Caco-2 (cell line): ENCODE results near the gene WAPL. TPM values are rescaled to one million over a fixed set of nuclear protein-coding genes. Genes with fewer than 3 reads are reported as not detected.
"Not testable (repeated sequence)": the region's sequence is repeated elsewhere in the genome, so short reads cannot be mapped to it uniquely, and the experiment has no call there.

Source experiments
- BruUV-seq: library from RNA; stranded (reverse); fragments of 400-500 nt; replicated peaks from 2 replicates; lab custom pipeline; 2021; lab: Mats Ljungman, UMichigan
- CTCF ChIA-PET: fragments of 300-600 bp; sonication (Branson Sonifier 250); formaldehyde crosslinking; loops from one replicate; lab custom pipeline; 2022; ENCODE audit warnings: antibody characterized with exemption; lab: Charles Lee
- POLR2A ChIA-PET: fragments of 300-600 bp; sonication (Branson Sonifier 250); formaldehyde crosslinking; loops from one replicate; lab custom pipeline; 2022; ENCODE audit warnings: antibody characterized with exemption; lab: Charles Lee
- DNase-seq, 2 experiments: peaks; one replicate each; pipeline versions ENCODE4 v3.0.0 to v3.0.0-alpha.2; 2020 to 2022
- H3K27me3 ChIP-seq: replicated peaks from 2 replicates; pipeline ENCODE4 v1.6.0; 2011; ENCODE audit warnings: low read length; ENCODE audit not compliant: control insufficient read depth, insufficient read depth
- H3K36me3 ChIP-seq: 2 replicates; pipeline ENCODE4 v1.5.1; 2011; ENCODE audit warnings: low read length; ENCODE audit not compliant: control insufficient read depth, insufficient read depth
- H3K4me1 ChIP-seq: fragments of 250-450 bp; sonication (Bioruptor Pico); 2 replicates; pipeline ENCODE4 v1.5.1; 2020; ENCODE audit warnings: mild to moderate bottlenecking
- H3K4me3 ChIP-seq: 2 replicates; pipeline ENCODE4 v1.5.1; 2011; ENCODE audit warnings: low read depth, mild to moderate bottlenecking, control low read depth, low read length
- H3K9me3 ChIP-seq: fragments of 250-450 bp; sonication (Bioruptor Pico); 2 replicates; pipeline ENCODE4 v1.5.1; 2020; ENCODE audit warnings: mild to moderate bottlenecking, moderate library complexity
- H3K27ac Mint-ChIP-seq: one replicate; pipeline ENCODE4 v1.8.0; 2022; ENCODE audit warnings: mixed read lengths; ENCODE audit not compliant: unreplicated experiment
- H3K27me3 Mint-ChIP-seq: one replicate; pipeline ENCODE4 v1.8.0; 2022; ENCODE audit warnings: mixed read lengths; ENCODE audit not compliant: insufficient read depth, unreplicated experiment
- H3K36me3 Mint-ChIP-seq: one replicate; pipeline ENCODE4 v1.8.0; 2022; ENCODE audit warnings: mild to moderate bottlenecking, mixed read lengths; ENCODE audit not compliant: insufficient read depth, unreplicated experiment
- H3K4me1 Mint-ChIP-seq: one replicate; pipeline ENCODE4 v1.8.0; 2022; ENCODE audit warnings: low read depth, mixed read lengths; ENCODE audit not compliant: unreplicated experiment
- H3K4me3 Mint-ChIP-seq: one replicate; pipeline ENCODE4 v1.8.0; 2022; ENCODE audit warnings: mild to moderate bottlenecking, moderate library complexity, mixed read lengths; ENCODE audit not compliant: unreplicated experiment
- H3K9me3 Mint-ChIP-seq: one replicate; pipeline ENCODE4 v1.8.0; 2022; ENCODE audit warnings: mixed read lengths; ENCODE audit not compliant: unreplicated experiment
- CTCF ChIP-seq, 2 experiments: fragments of 200-600 bp in 1 of 2; IDR thresholded peaks; 1 replicate in 1 of 2; 2 replicates in 1 of 2; pipeline versions ENCODE4 v1.5.1 to v1.8.0; 2011 to 2022; ENCODE audit warnings: antibody characterized with exemption in 1 of 2, control low read depth in 1 of 2, inconsistent platforms in 1 of 2, low read depth in 1 of 2, low read length in 1 of 2, mild to moderate bottlenecking in 1 of 2, moderate library complexity in 1 of 2; ENCODE audit not compliant: insufficient read depth in 1 of 2, severe bottlenecking in 1 of 2, unreplicated experiment in 1 of 2
- intact Hi-C: fragments of 100-400 bp; cut with micrococcal nuclease; formaldehyde crosslinking; loops from one replicate; pipeline ENCODE4 v1.10.0; 2022; ENCODE audit not compliant: unreplicated experiment
- total RNA-seq: library from RNA; stranded (reverse); gene quantifications from 2 replicates; pipeline ENCODE4 v1.2.3, GENCODE V29; 2022

WAPL gene
- total RNA-seq, 1 experiment from 2014 or later = 49.2 TPM

GRCh38 chr10:86540016-86540415, 18.4 kb upstream of the WAPL start:
- H3K36me3 Mint-ChIP-seq = peaks cover 6% of the 10 kb centered on the region
- Histone ChIP-seq H3K27me3 (no peaks in the 10 kb centered on the region), H3K9me3 (no peaks in the 10 kb centered on the region), H3K36me3 (no peaks in the 10 kb centered on the region), H3K4me3 (no peak overlapping the region), H3K4me1 (no peaks in the 10 kb centered on the region)
- H3K27me3 Mint-ChIP-seq = no peaks in the 10 kb centered on the region
- TF ChIP-seq CTCF (IDR thresholded peaks at IDR 0.05; ENCODE audit: insufficient read depth in 1 of 2, low read depth in 1 of 2, low read length in 1 of 2, severe bottlenecking in 1 of 2, unreplicated experiment in 1 of 2) = no peak
- no peak overlapping the region for H3K27ac Mint-ChIP-seq
- ChIA-PET POLR2A (no interaction called here), CTCF (no interaction called here)
- intact Hi-C loops = no loop called here
- no peak for DNase-seq
- H3K4me3 Mint-ChIP-seq = no peak overlapping the region
- no peaks in the 10 kb centered on the region for H3K9me3 Mint-ChIP-seq
- no TSS peak for BruUV-seq
- H3K4me1 Mint-ChIP-seq = no peaks in the 10 kb centered on the region

GRCh38 chr10:86538547-86538946, 17.0 kb upstream of the WAPL start:
- no peak overlapping the region for H3K27ac Mint-ChIP-seq
- intact Hi-C loops = no loop called here
- ChIA-PET CTCF (no interaction called here), POLR2A (no interaction called here)
- Histone ChIP-seq H3K4me1 (no peaks in the 10 kb centered on the region), H3K27me3 (no peaks in the 10 kb centered on the region), H3K36me3 (no peaks in the 10 kb centered on the region), H3K4me3 (no peak overlapping the region), H3K9me3 (no peaks in the 10 kb centered on the region)
- H3K36me3 Mint-ChIP-seq = peaks cover 6% of the 10 kb centered on the region
- H3K27me3 Mint-ChIP-seq = no peaks in the 10 kb centered on the region
- no TSS peak for BruUV-seq
- TF ChIP-seq CTCF (IDR thresholded peaks at IDR 0.05; ENCODE audit: insufficient read depth in 1 of 2, low read depth in 1 of 2, low read length in 1 of 2, severe bottlenecking in 1 of 2, unreplicated experiment in 1 of 2) = no peak
- H3K9me3 Mint-ChIP-seq = no peaks in the 10 kb centered on the region
- no peak for DNase-seq
- H3K4me1 Mint-ChIP-seq = no peaks in the 10 kb centered on the region
- H3K4me3 Mint-ChIP-seq = no peak overlapping the region

- POLR2A ChIA-PET, H3K27me3 Mint-ChIP-seq, H3K4me1 ChIP-seq, H3K36me3 Mint-ChIP-seq, CTCF ChIA-PET, intact Hi-C loops, H3K27me3 ChIP-seq, H3K4me1 Mint-ChIP-seq, H3K36me3 ChIP-seq, H3K4me3 Mint-ChIP-seq, H3K9me3 Mint-ChIP-seq, H3K27ac Mint-ChIP-seq, H3K9me3 ChIP-seq, H3K4me3 ChIP-seq, DNase-seq, BruUV-seq: not testable (repeated sequence)
Measured at GRCh38 chr10:86538040-86538439, 16.4 kb upstream of the WAPL start.

- Histone ChIP-seq H3K9me3 (no peaks in the 10 kb centered on the region), H3K4me1 (no peaks in the 10 kb centered on the region), H3K4me3 (no peak overlapping the region), H3K36me3 (no peaks in the 10 kb centered on the region), H3K27me3 (no peaks in the 10 kb centered on the region)
- DNase-seq = no peak
- Mint-ChIP-seq H3K4me3 (peak overlapping the region; percentile 74), H3K27ac (no peak overlapping the region), H3K36me3 (peaks cover 6% of the 10 kb centered on the region), H3K27me3 (no peaks in the 10 kb centered on the region), H3K9me3 (no peaks in the 10 kb centered on the region), H3K4me1 (no peaks in the 10 kb centered on the region)
- ChIA-PET CTCF (no interaction called here), POLR2A (no interaction called here)
- no TSS peak for BruUV-seq
- intact Hi-C loops = no loop called here
- no peak for TF ChIP-seq CTCF (IDR thresholded peaks at IDR 0.05; ENCODE audit: insufficient read depth in 1 of 2, low read depth in 1 of 2, low read length in 1 of 2, severe bottlenecking in 1 of 2, unreplicated experiment in 1 of 2)
Measured at GRCh38 chr10:86536294-86536861, 14.8 kb upstream of the WAPL start.
